Keratinocyte (primary cell): Measurements from ENCODE around the gene EXOC3L1. TPM values are rescaled to one million over a fixed set of nuclear protein-coding genes. Genes with fewer than 3 reads are reported as not detected.

Source experiments
- DNase-seq: peaks from one replicate; pipeline ENCODE4 v3.0.0-alpha.2; 2011; ENCODE audit warnings: low read depth, missing footprints, low spot score
- FAIRE-seq: peaks from 2 replicates; lab custom pipeline; 2011; peaks lifted over from hg19 to GRCh38; lab: Jason Lieb, UNC
- H2AFZ ChIP-seq: 2 replicates; pipeline ENCODE4 v1.6.0; 2012; ENCODE audit warnings: low read length, control low read depth, inconsistent platforms; ENCODE audit not compliant: control insufficient read depth
- H3K27ac ChIP-seq: 2 replicates; pipeline ENCODE4 v1.5.1; 2011; ENCODE audit warnings: low read length; ENCODE audit not compliant: control insufficient read depth, insufficient read depth
- H3K27me3 ChIP-seq: 3 replicates; pipeline ENCODE4 v1.6.0; 2011; ENCODE audit warnings: low read length; ENCODE audit not compliant: control insufficient read depth, insufficient read depth; ENCODE audit errors: extremely low read depth
- H3K36me3 ChIP-seq, 2 experiments: 2 replicates in 1 of 2; 3 replicates in 1 of 2; pipeline ENCODE4 v1.5.1; 2011; ENCODE audit warnings: low read length in 2 of 2, mild to moderate bottlenecking in 1 of 2; ENCODE audit not compliant: control insufficient read depth in 2 of 2, insufficient read depth in 2 of 2; ENCODE audit errors: extremely low read depth in 1 of 2
- H3K4me1 ChIP-seq: 3 replicates; pipeline ENCODE4 v1.5.1; 2011; ENCODE audit warnings: low read length; ENCODE audit not compliant: control insufficient read depth, insufficient read depth; ENCODE audit errors: extremely low read depth
- H3K4me2 ChIP-seq: 3 replicates; pipeline ENCODE4 v1.6.0; 2011; ENCODE audit warnings: low read depth, low read length; ENCODE audit not compliant: control insufficient read depth, insufficient read depth; ENCODE audit errors: extremely low read depth
- H3K4me3 ChIP-seq, 3 experiments: fragments of 200-600 bp in 1 of 3; sonication (generic) in 1 of 3; 2 replicates in 2 of 3; 3 replicates in 1 of 3; pipeline ENCODE4 v1.5.1; 2011 to 2016; ENCODE audit warnings: low read length in 3 of 3, mild to moderate bottlenecking in 3 of 3, control low read depth in 2 of 3, inconsistent platforms in 1 of 3, low read depth in 1 of 3, mixed read lengths in 1 of 3, mixed run types in 1 of 3, moderate library complexity in 1 of 3; ENCODE audit not compliant: control insufficient read depth in 2 of 3, insufficient read depth in 2 of 3; ENCODE audit errors: extremely low read depth in 1 of 3
- H3K79me2 ChIP-seq: 2 replicates; pipeline ENCODE4 v1.6.0; 2012; ENCODE audit warnings: low read length; ENCODE audit not compliant: control insufficient read depth, insufficient read depth
- H3K9ac ChIP-seq: 3 replicates; pipeline ENCODE4 v1.6.0; 2011; ENCODE audit warnings: low read length; ENCODE audit not compliant: control insufficient read depth, insufficient read depth; ENCODE audit errors: extremely low read depth
- H3K9me1 ChIP-seq: 3 replicates; pipeline ENCODE4 v1.6.0; 2011; ENCODE audit warnings: low read length; ENCODE audit not compliant: control insufficient read depth, insufficient read depth; ENCODE audit errors: extremely low read depth
- H3K9me3 ChIP-seq: 2 replicates; pipeline ENCODE4 v1.5.1; 2012; ENCODE audit warnings: low read depth, low read length; ENCODE audit not compliant: control insufficient read depth
- H4K20me1 ChIP-seq: 3 replicates; pipeline ENCODE4 v1.6.0; 2011; ENCODE audit warnings: low read length; ENCODE audit not compliant: control insufficient read depth, insufficient read depth; ENCODE audit errors: extremely low read depth
- EZH2 ChIP-seq: IDR thresholded peaks from one replicate; pipeline ENCODE4 v1.6.1; 2012; ENCODE audit warnings: inconsistent platforms, mild to moderate bottlenecking, low read length, moderate library complexity
- dilution Hi-C: fragments of 300-500 bp; cut with MboI; formaldehyde crosslinking; loops from one replicate; pipeline ENCODE4 v1.7.0; 2020; ENCODE audit warnings: low sequenced_read_pairs; ENCODE audit not compliant: extremely low pct_ligation_motif_present
- polyA plus RNA-seq, 5 experiments: library from polyadenylated mRNA; depleted of rRNA in 3 of 5; stranded (reverse) in 3 of 5; stranded (forward) in 1 of 5; unstranded in 1 of 5; fragments of >200 nt; gene quantifications; 1 replicate in 1 of 5; 2 replicates in 3 of 5; 3 replicates in 1 of 5; pipeline versions ENCODE4 v1.2.1 to v1.2.3, GENCODE V29; 2011 to 2012; ENCODE audit warnings: missing spikeins in 2 of 5, low read depth in 1 of 5, low replicate concordance in 1 of 5
- TF ChIP-seq, protein P1 (sequence below), 3 experiments: IDR thresholded peaks in 1 of 3; conservative IDR thresholded peaks in 1 of 3; optimal IDR thresholded peaks in 1 of 3; 2 replicates in 2 of 3; 3 replicates in 1 of 3; pipeline versions ENCODE3 to v1.5.1; 2011; ENCODE audit warnings: low read length in 3 of 3, mild to moderate bottlenecking in 3 of 3, moderate library complexity in 2 of 3, control low read depth in 1 of 3, inconsistent platforms in 1 of 3; ENCODE audit not compliant: insufficient read depth in 2 of 3; ENCODE audit errors: extremely low read depth in 1 of 3

The EXOC3L1 gene
- polyA plus RNA-seq, 1 donor (not counting 4 experiments of a cell fraction or from before 2014, with no cell fraction given): not detected

DNA sequence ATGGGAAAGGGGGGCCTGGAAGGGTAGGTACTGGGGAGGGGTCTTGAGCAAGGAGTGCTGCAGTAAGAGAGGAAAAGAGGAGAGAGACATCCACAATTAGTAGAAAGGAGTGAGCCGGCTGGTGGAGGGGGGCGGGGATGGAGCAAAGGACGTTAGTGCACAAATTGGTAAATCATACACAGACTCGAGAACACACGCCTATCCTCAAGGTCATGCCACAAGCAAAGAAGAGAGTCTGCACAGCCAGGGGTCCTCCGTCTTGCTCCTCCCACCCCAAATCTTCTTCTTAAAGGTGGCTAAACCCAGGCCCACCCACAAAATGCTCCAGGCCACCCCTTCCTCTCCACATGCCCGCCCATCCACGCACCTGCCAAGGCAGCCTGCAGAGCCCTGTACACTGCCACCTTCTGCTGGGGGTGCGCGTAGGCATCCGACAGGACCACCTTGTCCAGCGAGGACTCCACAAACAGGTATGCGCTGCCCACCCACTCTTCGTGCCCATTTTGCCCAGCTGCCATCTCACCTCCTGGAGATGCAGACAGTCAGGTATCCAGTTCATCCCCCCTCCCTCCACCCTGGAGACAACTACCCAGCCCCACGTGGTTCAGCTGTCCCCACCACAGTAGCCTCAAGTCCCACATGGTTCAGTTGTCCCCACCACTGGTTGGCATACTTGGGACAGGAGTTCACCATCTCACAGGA, 33.6 kb downstream of the EXOC3L1 start:
- peaks cover 13% of the 10 kb centered on the region for H3K4me1 ChIP-seq
- H3K9me3 ChIP-seq: no peaks in the 10 kb centered on the region
- peaks cover 7% of the 10 kb centered on the region for H4K20me1 ChIP-seq
- H3K27ac ChIP-seq: no peak overlapping the region
- no peak overlapping the region for H3K9ac ChIP-seq
- dilution Hi-C loops: no loop called here
- peaks cover 3% of the 10 kb centered on the region for H3K9me1 ChIP-seq
- TF ChIP-seq, protein P1, sequence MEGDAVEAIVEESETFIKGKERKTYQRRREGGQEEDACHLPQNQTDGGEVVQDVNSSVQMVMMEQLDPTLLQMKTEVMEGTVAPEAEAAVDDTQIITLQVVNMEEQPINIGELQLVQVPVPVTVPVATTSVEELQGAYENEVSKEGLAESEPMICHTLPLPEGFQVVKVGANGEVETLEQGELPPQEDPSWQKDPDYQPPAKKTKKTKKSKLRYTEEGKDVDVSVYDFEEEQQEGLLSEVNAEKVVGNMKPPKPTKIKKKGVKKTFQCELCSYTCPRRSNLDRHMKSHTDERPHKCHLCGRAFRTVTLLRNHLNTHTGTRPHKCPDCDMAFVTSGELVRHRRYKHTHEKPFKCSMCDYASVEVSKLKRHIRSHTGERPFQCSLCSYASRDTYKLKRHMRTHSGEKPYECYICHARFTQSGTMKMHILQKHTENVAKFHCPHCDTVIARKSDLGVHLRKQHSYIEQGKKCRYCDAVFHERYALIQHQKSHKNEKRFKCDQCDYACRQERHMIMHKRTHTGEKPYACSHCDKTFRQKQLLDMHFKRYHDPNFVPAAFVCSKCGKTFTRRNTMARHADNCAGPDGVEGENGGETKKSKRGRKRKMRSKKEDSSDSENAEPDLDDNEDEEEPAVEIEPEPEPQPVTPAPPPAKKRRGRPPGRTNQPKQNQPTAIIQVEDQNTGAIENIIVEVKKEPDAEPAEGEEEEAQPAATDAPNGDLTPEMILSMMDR (optimal IDR thresholded peaks at IDR 0.05 in 1 of 3, IDR thresholded peaks at IDR 0.05 in 1 of 3, conservative IDR thresholded peaks at IDR 0.05 in 1 of 3; ENCODE audit: extremely low read depth in 1 of 3, insufficient read depth in 2 of 3, low read length in 3 of 3): no peak
- TF ChIP-seq EZH2: no peak
- no peak overlapping the region for H2AFZ ChIP-seq
- H3K4me2 ChIP-seq: no peak overlapping the region
- FAIRE-seq: no peak
- no peaks in the 10 kb centered on the region for H3K27me3 ChIP-seq
- no peak for DNase-seq
- no peak overlapping the region for H3K4me3 ChIP-seq
- H3K36me3 ChIP-seq: peaks cover 0 to 5% of the 10 kb centered on the region in 2 experiments
- no peaks in the 10 kb centered on the region for H3K79me2 ChIP-seq

DNA sequence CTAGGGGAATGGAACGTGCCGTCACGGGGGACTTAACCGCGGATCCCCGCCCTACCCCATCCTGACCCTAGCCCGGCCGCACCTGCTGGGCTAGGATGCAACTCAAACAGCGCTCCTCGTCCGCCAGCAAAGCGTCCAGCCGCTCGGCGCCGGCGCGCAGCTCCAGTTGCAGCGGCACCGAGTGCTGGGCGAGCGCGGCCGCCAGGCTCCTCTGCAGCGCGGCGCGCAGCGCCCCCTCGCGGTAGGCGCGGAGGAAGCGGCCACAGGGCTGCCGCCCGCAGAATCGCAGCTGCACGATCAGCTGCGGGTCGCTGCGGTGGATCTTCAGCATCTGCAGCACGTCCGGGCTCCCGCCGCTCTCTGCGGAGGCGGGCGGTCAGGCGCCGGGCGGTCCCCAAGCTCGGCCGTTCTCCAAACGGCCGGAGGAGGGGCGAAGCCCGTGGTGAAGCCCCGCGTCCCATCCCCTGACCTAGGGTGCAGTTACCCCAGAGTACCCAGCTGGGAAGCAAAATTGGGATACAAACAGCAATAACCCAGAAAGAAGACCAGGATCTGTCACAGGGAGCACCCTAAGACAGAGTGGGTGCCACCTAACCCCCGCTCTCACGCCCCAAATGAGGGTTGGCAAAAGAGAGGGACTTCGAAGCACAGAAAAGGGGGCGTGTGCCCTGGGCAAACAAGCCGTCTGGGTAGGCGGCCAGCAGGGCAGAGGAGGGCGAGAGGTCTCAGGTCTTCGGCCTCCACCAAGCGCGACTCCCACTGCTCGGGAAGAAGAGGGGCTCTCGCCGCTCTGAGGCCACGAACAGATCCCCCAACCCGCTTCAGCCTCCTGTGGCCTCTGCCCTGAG, 34.4 kb downstream of the EXOC3L1 start:
- Histone ChIP-seq H4K20me1 (peaks cover 7% of the 10 kb centered on the region), H2AFZ (no peak overlapping the region), H3K27ac (no peak overlapping the region), H3K9me3 (no peaks in the 10 kb centered on the region), H3K4me3 (no peak overlapping the region), H3K4me2 (peak overlapping the region; percentile 41), H3K27me3 (no peaks in the 10 kb centered on the region), H3K9me1 (peaks cover 3% of the 10 kb centered on the region), H3K9ac (no peak overlapping the region), H3K4me1 (peaks cover 11% of the 10 kb centered on the region), H3K36me3 (peaks cover 0 to 5% of the 10 kb centered on the region in 2 experiments), H3K79me2 (no peaks in the 10 kb centered on the region)
- DNase-seq (no peak), FAIRE-seq (no peak)
- dilution Hi-C loops: no loop called here
- no peak for TF ChIP-seq EZH2
- TF ChIP-seq, protein P1 (optimal IDR thresholded peaks at IDR 0.05 in 1 of 3, IDR thresholded peaks at IDR 0.05 in 1 of 3, conservative IDR thresholded peaks at IDR 0.05 in 1 of 3; ENCODE audit: extremely low read depth in 1 of 3, insufficient read depth in 2 of 3, low read length in 3 of 3): peak; percentile 65 to 93 (median 89)
